HG02970 (cell line): ENCODE results near the gene RFX3.

Experiments
- ATAC-seq: cut with Tn5 transposase; IDR thresholded peaks from one replicate; pipeline ENCODE4 v1.9.1; 2021; ENCODE audit warnings: mild to moderate bottlenecking, moderate library complexity, moderate number of reproducible peaks; ENCODE audit not compliant: unreplicated experiment, low FRiP score

Gene RFX3

DNA sequence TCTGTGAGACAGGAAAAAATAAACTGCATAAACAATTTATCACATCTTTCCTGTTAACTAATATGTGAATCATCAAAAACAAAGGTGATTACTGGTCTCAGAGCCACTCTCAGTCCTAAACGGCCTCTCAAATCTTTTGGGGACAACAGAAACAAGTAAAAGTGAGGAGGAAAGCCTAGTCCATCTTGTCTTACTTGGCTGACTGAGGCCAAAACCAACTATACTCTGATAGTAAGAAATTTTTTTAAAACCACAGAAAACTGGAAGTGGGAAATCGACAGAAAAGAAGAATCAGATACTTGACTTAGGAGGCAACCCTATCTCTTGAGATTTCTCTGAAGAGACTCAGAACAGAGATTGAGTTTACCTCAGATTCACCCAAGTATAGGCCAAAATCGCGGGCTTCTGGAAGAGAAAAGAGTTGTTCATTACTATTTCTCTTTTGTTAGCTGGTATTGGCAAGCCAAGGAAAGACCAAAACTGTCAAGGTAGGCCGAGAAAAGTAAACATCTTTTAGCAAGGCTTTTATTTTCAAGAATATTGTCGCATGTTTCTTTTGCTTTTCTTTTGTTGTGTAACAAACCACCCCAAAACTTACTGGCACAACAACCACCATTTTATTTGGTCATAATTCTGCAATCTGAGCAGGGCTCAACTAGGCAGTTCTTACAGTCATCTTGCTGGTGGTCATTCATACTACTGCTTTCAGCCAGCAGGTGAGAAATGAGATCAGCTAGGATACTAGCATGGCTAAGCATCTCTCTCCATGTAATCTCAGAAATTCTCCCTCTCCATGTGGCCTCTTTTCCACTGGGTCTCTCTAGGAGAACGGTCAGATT is 46.1 kb downstream of the RFX3 start:
- no peak for ATAC-seq

DNA sequence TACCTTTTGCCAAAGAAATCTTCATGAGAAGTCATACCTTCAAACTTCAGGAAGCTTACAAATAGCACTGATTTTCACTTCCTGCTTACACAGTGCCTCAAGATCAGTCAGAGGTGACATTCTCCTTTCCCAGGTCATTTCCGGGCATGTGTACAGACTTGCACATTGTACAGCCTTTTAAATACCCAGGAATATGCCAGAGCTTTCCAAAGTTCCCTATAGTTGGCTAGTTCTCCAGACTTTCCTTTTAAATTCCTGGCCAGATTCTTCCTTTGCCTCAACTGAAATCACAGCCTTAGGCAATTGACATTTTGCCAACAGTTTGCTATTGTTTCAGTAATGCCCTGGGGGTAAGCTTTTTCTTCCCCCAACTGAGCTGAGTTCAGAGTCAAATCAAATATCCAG is 47.2 kb downstream of the RFX3 start:
- ATAC-seq, result no peak

DNA sequence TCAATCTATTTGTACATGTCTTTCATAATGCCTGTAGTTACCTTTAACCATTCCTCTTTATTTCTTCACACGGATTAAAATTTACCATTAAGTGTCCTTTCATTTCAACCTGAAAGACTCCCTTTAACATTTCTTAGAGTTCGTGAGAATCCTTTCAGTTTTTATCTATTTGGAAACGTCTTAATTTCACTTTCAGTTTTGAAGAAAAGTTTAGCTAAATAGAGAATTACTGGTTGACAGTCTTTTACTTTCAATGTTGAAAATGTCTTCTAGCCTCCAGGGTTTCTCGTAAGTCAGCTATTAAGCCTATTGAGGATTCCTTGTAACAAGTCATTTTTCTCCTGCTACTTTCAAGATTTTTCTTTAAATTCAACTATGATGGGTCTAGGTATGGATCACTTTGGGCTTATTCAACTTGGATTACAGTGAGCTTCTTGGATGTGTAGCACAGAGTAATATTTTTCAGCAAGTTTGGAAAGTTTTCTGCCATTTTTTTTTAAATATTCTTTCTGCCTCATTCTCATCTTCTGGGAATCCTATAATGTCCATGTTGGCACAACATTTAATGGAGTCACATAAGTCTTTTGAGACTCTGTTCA is 48.5 kb downstream of the RFX3 start:
- ATAC-seq, result no peak

DNA sequence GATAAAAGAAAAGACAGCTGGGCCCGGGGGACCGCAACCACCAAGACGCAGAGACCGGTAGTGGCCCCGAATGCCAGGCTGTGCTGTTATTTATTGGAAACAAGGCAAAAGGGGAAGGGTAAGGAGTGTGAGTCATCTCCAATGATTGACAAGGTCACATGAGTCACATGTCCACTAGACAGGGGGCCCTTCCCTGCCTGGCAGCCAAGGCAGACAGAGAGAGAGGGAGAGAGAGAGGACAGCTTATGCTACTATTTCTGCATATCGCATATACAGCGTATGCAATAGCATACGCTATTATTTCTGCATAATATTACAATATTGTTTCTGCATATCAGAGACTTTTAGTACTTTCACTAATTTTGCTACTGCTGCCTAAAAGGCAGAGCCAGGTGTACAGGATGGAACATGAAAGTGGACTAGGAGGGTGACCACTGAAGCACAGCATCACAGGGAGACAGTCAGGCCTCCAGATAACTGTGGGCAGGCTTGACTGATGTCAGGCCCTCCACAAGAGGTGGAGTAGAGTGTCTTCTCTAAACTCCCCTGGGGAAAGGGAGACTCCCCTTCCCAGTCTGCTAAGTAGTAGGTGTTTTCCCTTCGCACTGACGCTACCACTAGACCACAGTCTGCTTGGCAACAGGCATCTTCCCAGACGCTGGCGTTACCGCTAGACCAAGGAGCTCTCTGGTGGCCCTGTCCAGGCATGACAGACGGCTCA is 50.3 kb downstream of the RFX3 start:
- no peak for ATAC-seq

DNA sequence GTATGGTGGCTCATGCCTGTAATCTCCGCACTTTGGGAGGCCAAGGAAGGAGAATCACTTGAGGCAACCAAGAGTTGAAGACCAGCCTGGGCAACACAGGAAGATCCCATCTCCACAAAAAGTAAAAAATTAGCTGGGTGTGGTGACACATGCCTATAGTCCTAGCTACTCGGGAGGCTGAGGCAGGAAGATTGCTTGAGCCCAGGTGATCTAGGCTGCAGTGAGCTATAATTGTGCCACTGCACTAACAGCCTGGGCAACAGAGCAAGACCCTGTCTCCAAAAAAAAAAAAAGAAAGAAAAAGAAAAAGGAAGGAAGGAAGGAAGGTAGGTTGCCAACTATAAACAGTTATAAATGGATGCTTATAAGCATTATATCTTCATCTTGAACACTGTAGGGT is 51.0 kb downstream of the RFX3 start:
- no peak for ATAC-seq

DNA sequence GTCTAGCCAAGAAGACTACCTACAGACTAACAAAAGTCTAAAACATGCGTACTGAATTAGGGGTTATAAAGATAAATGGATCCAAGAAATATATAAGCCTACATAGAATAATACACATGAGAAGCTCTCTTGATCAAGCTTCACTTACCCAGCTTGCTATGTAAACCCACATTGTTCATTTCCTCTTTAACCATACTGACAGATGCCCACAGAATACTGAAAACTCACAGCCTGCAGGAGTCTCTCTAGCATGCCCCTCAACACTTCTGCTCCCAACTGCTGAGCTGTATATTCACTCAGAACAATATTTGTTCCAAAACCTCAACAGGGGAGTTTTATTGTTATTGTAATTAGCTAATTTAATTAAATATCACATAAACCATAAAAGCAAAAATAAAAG is 52.4 kb downstream of the RFX3 start:
- no peak for ATAC-seq

DNA sequence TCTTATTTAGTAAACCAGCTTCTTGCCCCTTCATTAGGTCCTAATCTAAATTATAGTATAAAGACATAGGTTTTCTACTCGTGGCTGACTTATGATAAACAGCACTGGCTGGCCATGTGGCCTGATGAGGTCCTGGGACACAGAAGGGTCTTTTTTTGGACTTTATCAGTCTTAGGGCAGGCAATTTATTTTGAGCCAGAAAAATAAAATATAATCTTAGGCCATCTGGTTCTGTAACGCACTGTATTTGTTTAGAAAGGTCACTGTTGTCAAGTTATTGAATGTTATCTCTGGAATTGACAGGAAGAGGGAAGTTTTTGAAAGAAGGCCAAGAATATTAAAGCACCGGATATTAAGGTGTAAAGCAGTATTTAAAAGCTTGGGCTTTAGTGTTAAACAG is 53.9 kb downstream of the RFX3 start:
- no peak for ATAC-seq

DNA sequence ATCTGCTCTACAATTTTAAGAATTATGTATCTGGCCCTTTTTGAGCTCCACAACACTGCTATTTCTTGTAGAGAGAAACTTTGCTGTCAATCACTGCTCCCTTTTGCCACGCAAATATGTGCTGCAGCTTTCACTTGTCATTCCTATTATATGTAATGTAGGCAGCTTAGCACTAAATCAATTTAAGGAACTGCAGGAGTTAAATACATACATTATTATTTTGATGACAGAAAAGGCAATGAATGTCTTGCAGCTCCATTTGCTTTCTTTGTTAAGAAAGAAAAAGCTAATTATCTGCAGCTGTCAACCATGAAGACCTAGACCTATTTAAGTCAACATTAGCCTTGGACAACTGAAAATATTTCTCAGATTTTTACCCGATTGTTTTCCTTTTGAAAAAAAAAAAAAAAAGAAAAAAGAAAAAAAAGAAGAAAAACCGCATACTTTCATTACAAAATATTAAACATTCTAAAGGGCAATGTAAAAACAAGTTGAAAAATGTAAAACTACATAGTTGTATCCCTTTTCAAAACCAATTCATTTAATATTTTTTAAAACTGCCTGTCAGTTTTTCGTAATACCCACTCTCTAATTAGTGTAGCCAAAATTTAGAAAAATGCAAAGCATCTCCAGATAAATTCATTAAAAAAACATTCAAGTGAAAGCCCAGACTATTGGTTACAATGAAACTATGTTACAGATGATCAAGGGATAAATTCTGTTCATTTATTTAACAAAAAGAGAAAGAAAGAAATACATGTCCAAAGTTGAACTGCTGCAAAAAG is 57.2 kb downstream of the RFX3 start:
- no peak for ATAC-seq

DNA sequence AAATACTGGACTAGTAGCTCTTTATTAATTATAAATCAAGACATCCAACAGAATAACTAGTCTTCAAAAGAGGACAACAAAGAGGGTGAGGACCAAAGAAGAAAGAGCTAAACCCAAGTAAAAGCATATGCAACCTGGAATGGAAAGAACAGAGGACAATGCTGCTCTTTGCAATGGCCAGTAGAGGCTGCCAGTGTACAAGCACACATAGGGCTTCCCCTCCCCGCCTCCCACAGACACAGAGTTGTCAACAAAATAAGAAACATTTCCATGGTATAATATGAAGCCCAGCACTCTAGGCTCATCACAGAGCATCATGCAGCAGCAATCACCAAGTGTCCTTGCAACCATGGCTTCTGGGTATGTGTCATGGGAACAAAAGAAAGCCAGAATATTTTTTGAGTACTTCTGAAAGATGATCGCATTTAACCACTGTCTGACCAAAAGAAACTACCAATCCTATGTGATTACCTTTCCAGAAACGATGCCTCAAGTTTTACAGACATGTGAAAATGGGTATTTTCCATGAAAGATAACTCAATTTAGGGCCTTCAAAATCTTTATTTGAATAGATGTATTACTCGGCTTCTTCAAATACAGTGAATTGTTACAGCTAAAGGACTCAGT is 58.1 kb downstream of the RFX3 start:
- ATAC-seq, result peak; percentile 77

DNA sequence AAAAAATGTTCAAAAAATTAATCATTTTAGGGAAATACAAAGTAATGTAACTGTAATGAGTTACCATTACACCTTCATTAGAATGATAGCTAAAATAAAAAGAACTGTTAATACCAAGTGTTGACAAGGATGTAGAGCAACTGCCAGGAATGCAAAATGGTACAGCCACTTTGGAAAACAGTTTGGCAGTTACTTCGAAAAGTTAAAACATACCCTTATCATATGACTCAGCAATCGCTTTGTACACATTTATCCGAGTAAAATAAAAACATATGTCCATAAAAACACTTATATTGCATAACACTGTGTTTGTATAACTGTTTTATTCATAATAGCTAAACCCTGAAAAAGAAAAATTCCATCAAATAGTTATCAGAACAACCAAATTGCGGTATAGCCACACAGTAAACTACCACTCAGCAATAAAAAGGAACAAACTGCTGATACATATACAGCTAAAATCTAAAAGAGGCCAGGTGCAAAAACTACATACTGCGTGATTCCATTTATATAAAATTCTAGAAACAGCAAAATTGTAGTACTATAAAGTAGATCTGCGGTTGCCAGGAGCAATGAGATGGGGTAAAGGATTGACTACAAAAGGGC is 61.7 kb downstream of the RFX3 start:
- no peak for ATAC-seq

DNA sequence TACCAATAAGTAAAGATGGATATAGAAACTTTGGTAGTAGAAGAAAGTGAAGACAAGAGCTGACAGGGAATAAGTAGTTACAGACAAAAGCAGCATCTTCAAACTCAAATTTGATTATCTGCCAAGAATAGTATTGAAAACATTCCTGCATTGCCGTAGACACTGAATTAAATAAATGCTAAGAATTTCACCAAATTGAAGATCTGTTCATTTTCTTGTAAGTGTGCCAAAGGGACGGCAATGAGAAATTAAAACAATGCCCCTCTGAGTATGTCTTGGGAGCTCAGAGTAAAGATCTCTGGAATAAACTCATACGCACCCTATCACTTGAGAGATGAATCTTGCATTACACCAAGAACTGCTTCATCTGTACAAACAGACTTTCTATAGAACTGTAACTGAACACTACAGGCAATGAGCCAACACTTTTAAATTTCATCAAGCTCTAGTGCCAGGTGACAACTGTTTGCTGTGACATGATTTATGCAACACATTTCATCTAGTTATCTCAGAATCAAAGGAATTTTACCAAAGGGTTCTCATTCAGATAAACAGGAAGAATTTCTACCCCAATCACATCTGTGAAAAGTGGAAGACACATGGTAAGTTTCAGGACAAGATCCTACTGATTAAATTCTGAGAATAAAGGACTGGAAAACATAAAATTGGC is 66.9 kb downstream of the RFX3 start:
- no peak for ATAC-seq

DNA sequence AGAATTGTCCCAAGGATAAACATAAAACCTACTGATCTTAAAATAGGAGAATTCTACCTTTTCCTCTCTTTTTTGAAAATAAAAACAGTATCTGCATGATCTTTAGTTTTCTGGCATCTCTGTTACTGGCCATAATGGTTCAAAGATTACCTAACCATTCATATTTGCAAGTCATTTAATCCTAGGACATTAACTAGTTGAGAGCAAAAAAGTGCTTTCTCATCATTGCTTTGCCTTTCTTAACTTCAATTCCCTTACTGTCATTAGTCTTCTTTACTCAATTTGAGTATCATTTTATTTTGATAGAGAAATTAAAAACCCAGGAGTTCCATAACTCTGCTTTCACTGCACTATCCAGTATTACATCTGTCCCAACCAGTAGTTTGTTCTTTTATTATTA is 68.6 kb downstream of the RFX3 start:
- no peak for ATAC-seq

DNA sequence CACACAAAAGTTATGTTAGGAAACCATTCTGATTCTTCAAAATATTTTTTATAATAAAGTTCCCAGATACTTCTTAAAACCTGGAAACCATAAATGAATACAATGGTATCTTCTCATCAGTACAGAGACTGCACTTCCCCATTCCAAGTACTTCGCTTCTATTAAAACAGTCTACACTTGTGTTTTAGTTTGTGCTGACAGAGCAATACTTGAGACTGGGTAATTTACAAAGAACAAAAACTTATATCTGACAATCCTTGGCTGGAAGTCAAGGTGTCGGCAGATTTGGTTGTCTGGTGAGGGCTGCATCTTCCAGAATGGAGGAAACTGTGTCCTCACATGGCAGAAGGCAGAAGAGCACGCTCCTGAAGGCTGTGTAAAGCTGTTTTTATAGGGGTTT is 70.1 kb downstream of the RFX3 start:
- ATAC-seq, result no peak

DNA sequence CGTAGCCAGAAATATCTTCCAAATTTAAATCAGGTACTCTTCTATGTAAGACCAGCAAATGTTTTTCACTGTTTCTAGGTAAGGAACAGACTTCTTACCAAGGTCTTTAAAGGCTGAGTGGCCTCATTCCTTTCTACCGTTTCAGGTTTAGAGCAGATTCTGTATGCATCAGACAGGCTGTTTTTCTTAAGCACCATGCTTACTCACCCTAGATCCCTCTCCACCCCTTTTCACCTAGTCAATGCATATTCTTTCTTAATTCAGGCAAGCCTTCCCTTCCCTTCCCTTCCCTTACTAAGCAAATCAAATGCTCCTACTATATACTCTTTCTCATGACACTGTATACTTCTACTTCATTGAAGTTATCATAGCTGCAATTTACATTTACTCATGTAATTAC is 70.7 kb downstream of the RFX3 start:
- ATAC-seq, result no peak

DNA sequence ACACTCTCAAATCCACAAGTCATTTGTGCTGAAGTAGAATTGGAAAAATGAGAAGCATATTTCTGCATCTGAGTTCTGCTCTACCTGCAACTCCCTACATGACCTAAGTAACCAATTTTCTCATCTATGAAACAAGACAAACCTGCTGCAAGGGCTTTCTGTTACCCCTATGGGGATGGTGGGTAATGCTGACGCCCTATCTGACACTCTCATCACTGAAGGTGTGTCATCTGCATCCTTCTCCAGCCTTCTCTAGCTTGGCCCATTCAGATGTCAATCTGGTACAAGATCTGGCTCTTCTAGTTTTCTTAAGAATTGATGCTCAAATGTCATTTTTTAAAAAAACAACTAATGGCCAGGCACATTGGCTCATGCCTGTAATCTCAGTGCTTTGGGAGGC is 73.8 kb downstream of the RFX3 start:
- no peak for ATAC-seq

DNA sequence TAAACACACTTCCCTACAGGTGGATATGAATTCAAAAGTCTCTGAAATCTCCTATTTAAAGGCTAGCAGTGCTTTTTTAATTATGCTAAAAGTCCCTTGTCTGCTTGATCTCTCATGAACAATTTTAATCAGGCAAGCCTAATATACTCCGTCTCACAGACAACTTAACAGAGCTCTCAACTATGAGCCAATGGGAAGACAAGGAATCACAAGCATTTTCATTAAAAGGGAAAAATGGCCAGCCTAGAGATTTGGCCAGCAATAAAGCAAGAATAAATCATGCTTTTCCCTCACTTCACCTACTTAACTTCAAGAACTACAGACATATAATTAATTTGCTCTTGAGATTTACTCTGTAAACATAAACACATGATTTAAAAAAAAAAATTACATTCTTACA is 78.0 kb downstream of the RFX3 start:
- no peak for ATAC-seq

DNA sequence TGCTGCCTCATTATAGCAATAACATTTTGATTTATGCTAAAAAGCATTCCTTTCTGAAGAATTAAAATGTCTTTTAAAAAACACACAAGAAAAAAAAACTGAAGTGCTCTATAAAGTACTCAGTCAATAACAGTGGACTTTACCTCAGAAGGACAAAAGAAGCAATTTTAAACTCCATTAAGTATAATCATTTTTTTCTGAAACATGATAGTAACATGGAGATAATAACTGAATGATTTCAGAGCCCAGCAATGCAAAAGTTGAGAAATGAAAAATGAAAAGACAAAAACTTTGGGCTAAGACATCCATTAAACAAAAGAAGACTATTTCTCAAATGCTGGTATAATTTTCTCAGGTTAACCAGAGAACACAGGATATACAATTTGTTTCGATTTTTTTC is 78.7 kb downstream of the RFX3 start:
- no peak for ATAC-seq

DNA sequence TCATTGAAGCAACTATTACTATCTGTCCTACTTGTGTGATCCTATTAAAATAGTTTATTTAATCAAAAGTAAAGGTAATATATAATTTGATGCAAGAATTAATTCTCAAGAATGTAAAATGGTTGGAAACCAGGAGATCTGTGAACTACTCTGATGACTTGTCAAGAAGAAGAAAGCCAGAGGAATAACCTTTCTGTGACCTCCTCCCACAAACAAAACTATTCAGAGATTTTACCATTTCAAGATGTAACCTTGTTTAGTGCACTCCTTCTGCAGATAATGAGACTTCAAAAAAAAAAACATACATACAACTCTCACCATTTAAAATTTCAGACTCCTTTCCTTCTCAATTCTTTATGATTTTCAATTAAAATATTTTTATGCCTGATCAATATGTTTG is 79.5 kb downstream of the RFX3 start:
- no peak for ATAC-seq

DNA sequence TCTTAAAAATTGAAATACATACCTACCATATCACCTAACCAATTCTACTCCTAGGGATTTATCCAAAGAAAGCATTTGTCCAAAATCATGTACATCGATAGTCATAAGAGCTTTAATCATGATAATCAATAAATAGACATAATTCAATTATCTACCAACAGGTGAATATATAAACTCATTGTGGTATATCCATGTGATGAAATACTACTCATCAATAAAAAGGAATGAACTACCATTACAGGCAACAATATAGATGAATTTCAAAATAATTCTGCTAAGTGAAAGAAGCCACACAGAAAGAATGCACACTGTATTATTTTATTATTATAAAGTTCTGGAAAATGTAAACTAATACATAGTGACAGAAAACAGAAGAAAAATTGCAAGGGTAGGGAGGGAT is 81.8 kb downstream of the RFX3 start:
- ATAC-seq, result no peak
